ENCODE data around the gene CDC42EP5. TPM values are rescaled to one million over a fixed set of nuclear protein-coding genes. Genes with fewer than 3 reads are reported as not detected.

The CDC42EP5 gene
- total and polyA plus RNA-seq, 7 donors: 12.1 to 529 (median 16.6) TPM

- no peak for TF ChIP-seq POLR2A (IDR thresholded peaks at IDR 0.05)
- no peak for TF ChIP-seq POLR2AphosphoS5 (IDR thresholded peaks at IDR 0.05)
- no peak for TF ChIP-seq EP300 (IDR thresholded peaks at IDR 0.05)
- no peak for TF ChIP-seq CTCF (IDR thresholded peaks at IDR 0.05)
- peaks cover 81 to 100% (median 98%) of the 10 kb centered on the region in 4 donors for H3K36me3 ChIP-seq
- intact Hi-C loops (cut with DNase I): no loop called here
Measured at GRCh38 chr19:54456423-54457373, 16.4 kb downstream of the CDC42EP5 start.

GRCh38 chr19:54455786-54456422 is 17.2 kb downstream of the CDC42EP5 start:
- TF ChIP-seq POLR2A (IDR thresholded peaks at IDR 0.05) (no peak), CTCF (IDR thresholded peaks at IDR 0.05) (no peak), POLR2AphosphoS5 (IDR thresholded peaks at IDR 0.05) (no peak), EP300 (IDR thresholded peaks at IDR 0.05) (no peak)
- 93 to 95% methylated on average over 40 of the region's 40 CpGs for WGBS, 2 donors
- intact Hi-C loops (cut with DNase I): no loop called here
- Histone ChIP-seq H3K9me3 (no peaks in the 10 kb centered on the region), H3K4me3 (no peak overlapping the region), H3K27ac (no peak overlapping the region), H3K36me3 (peaks cover 81 to 100% (median 95%) of the 10 kb centered on the region in 4 donors), H3K27me3 (no peaks in the 10 kb centered on the region), H3K4me1 (peaks cover 0 to 28% (median 21%) of the 10 kb centered on the region in 4 donors)
- no peak for DNase-seq

More at GRCh38 chr19:54456423-54457373, 16.4 kb downstream of the CDC42EP5 start:
- Histone ChIP-seq H3K27ac (no peak overlapping the region), H3K4me3 (no peak overlapping the region), H3K9me3 (no peaks in the 10 kb centered on the region), H3K4me1 (peaks cover 0 to 27% (median 17%) of the 10 kb centered on the region in 4 donors), H3K27me3 (no peaks in the 10 kb centered on the region)
- DNase-seq: no peak
- 93 to 94% methylated on average over 51 of the region's 51 CpGs for WGBS, 2 donors

GRCh38 chr19:54454781-54455675 is 18.1 kb downstream of the CDC42EP5 start:
- DNase-seq: no peak
- Histone ChIP-seq H3K4me3 (no peak overlapping the region), H3K27ac (no peak overlapping the region), H3K27me3 (no peaks in the 10 kb centered on the region), H3K36me3 (peaks cover 77 to 94% (median 87%) of the 10 kb centered on the region in 4 donors), H3K4me1 (peaks cover 0 to 36% (median 29%) of the 10 kb centered on the region in 4 donors), H3K9me3 (no peaks in the 10 kb centered on the region)
- intact Hi-C loops (cut with DNase I): no loop called here
- no peak for TF ChIP-seq EP300 (IDR thresholded peaks at IDR 0.05)
- no peak for TF ChIP-seq POLR2A (IDR thresholded peaks at IDR 0.05)
- TF ChIP-seq CTCF (IDR thresholded peaks at IDR 0.05): no peak
- TF ChIP-seq POLR2AphosphoS5 (IDR thresholded peaks at IDR 0.05): no peak
- WGBS, 2 donors: 92 to 95% methylated on average over 33 of the region's 33 CpGs

GRCh38 chr19:54453921-54454780 is 18.9 kb downstream of the CDC42EP5 start:
- no peaks in the 10 kb centered on the region for H3K27me3 ChIP-seq
- TF ChIP-seq CTCF (IDR thresholded peaks at IDR 0.05): no peak
- TF ChIP-seq POLR2AphosphoS5 (IDR thresholded peaks at IDR 0.05): no peak
- no peak for TF ChIP-seq EP300 (IDR thresholded peaks at IDR 0.05)
- TF ChIP-seq POLR2A (IDR thresholded peaks at IDR 0.05): no peak
- peaks cover 69 to 85% (median 78%) of the 10 kb centered on the region in 4 donors for H3K36me3 ChIP-seq
- intact Hi-C loops (cut with DNase I): no loop called here
- H3K9me3 ChIP-seq: no peaks in the 10 kb centered on the region
- WGBS, 2 donors: 93 to 95% methylated on average over 31 of the region's 31 CpGs
- no peak overlapping the region for H3K27ac ChIP-seq
- H3K4me1 ChIP-seq: peaks cover 0 to 33% (median 29%) of the 10 kb centered on the region in 4 donors
- no peak overlapping the region for H3K4me3 ChIP-seq
- no peak for DNase-seq
